SK-N-SH (cell line): Measurements from ENCODE around the gene GXYLT2. TPM values are rescaled to one million over a fixed set of nuclear protein-coding genes. Genes with fewer than 3 reads are reported as not detected.

Experiments used
- CTCF ChIA-PET: fragments of 300-600, 350-600 bp; formaldehyde crosslinking; extraction: SDS; loops from one replicate; lab custom pipeline; 2021; lab: Yijun Ruan, JAX
- POLR2A ChIA-PET: fragments of 350-600 bp; sonication (Branson Sonifier 250); formaldehyde crosslinking; extraction: SDS; loops from one replicate; lab custom pipeline; 2020; ENCODE audit warnings: antibody characterized with exemption, inconsistent platforms; lab: Yijun Ruan, JAX
- DNase-seq: peaks from one replicate; pipeline ENCODE4 v3.0.0; 2012
- H2AFZ ChIP-seq: fragments of 200-600 bp; sonication (generic); 2 replicates; pipeline ENCODE4 v1.8.1; 2016; ENCODE audit warnings: antibody characterized with exemption, mild to moderate bottlenecking, low read depth
- H3F3A ChIP-seq: fragments of 200-600 bp; sonication (generic); replicated peaks from 2 replicates; pipeline ENCODE3; 2016; ENCODE audit warnings: antibody characterized with exemption, mild to moderate bottlenecking; ENCODE audit not compliant: insufficient read depth
- H3K27ac ChIP-seq, 2 experiments: fragments of 200-500 bp in 1 of 2; fragments of 200-600 bp in 1 of 2; sonication (Bioruptor generic) in 1 of 2; sonication (generic), shearing (Covaris generic) in 1 of 2; 2 replicates each; pipeline versions ENCODE4 v1.5.1 to v1.6.1; 2014 to 2016; ENCODE audit warnings: low read depth in 2 of 2, inconsistent platforms in 1 of 2, low read length in 1 of 2, mild to moderate bottlenecking in 1 of 2, mixed read lengths in 1 of 2
- H3K27me3 ChIP-seq: fragments of 200-600 bp; sonication (generic), shearing (Covaris generic); 2 replicates; pipeline ENCODE4 v1.6.1; 2016; ENCODE audit warnings: mixed run types; ENCODE audit not compliant: insufficient read depth
- H3K36me3 ChIP-seq, 2 experiments: fragments of 200-500 bp in 1 of 2; fragments of 200-600 bp in 1 of 2; sonication (Bioruptor generic) in 1 of 2; sonication (generic) in 1 of 2; replicated peaks in 1 of 2; 2 replicates each; pipeline versions ENCODE3 to v1.5.1; 2014 to 2016; ENCODE audit warnings: low read length in 1 of 2, mild to moderate bottlenecking in 1 of 2; ENCODE audit not compliant: insufficient read depth in 2 of 2, control insufficient read depth in 1 of 2
- H3K4me1 ChIP-seq, 2 experiments: fragments of 200-500 bp in 1 of 2; fragments of 200-600 bp in 1 of 2; sonication (Bioruptor generic) in 1 of 2; sonication (generic), shearing (Covaris generic) in 1 of 2; 2 replicates each; pipeline versions ENCODE4 v1.5.1 to v1.6.1; 2014 to 2016; ENCODE audit warnings: low read depth in 1 of 2, low read length in 1 of 2, mixed run types in 1 of 2; ENCODE audit not compliant: insufficient read depth in 2 of 2, control insufficient read depth in 1 of 2
- H3K4me2 ChIP-seq: fragments of 200-600 bp; sonication (generic), shearing (Covaris generic); 2 replicates; pipeline ENCODE4 v1.6.1; 2017; ENCODE audit warnings: mixed run types
- H3K4me3 ChIP-seq, 2 experiments: fragments of 200-500 bp in 1 of 2; fragments of 200-600 bp in 1 of 2; sonication (Bioruptor generic) in 1 of 2; sonication (generic), shearing (Covaris generic) in 1 of 2; 2 replicates each; pipeline versions ENCODE4 v1.5.1 to v1.8.1; 2014 to 2016; ENCODE audit warnings: low read depth in 2 of 2, inconsistent platforms in 1 of 2, low read length in 1 of 2, mild to moderate bottlenecking in 1 of 2, mixed read lengths in 1 of 2, moderate library complexity in 1 of 2
- H3K79me2 ChIP-seq: fragments of 200-600 bp; sonication (generic); 2 replicates; pipeline ENCODE4 v1.8.1; 2017; ENCODE audit warnings: mild to moderate bottlenecking; ENCODE audit not compliant: insufficient read depth
- H3K9ac ChIP-seq: fragments of 200-600 bp; sonication (generic); 2 replicates; pipeline ENCODE4 v1.6.1; 2017; ENCODE audit warnings: mixed run types
- H3K9me2 ChIP-seq: fragments of 200-600 bp; sonication (generic); 2 replicates; pipeline ENCODE4 v1.6.1; 2017; ENCODE audit warnings: mixed run types
- H3K9me3 ChIP-seq: fragments of 200-600 bp; sonication (generic); 2 replicates; pipeline ENCODE4 v1.6.1; 2017; ENCODE audit warnings: mixed run types, mild to moderate bottlenecking, moderate library complexity
- H4K20me1 ChIP-seq: fragments of 200-600 bp; sonication (generic); 2 replicates; pipeline ENCODE4 v1.6.1; 2017; ENCODE audit warnings: mild to moderate bottlenecking, mixed run types; ENCODE audit not compliant: insufficient read depth
- EP300 ChIP-seq, 2 experiments: IDR thresholded peaks; 2 replicates each; pipeline versions ENCODE4 v1.4.0 to v1.6.1; 2012; ENCODE audit warnings: borderline replicate concordance in 1 of 2, low read depth in 1 of 2, low read length in 1 of 2
- EZH2phosphoT487 ChIP-seq: fragments of 200-600 bp; sonication (generic); IDR thresholded peaks from 2 replicates; pipeline ENCODE4 v1.6.1; 2017; ENCODE audit warnings: low read depth, mixed run types, mild to moderate bottlenecking, antibody characterized with exemption, moderate library complexity, borderline replicate concordance
- FOSL2 ChIP-seq: IDR thresholded peaks from 2 replicates; pipeline ENCODE4 v1.4.0; 2012; ENCODE audit warnings: low read depth, mild to moderate bottlenecking, moderate library complexity, borderline replicate concordance
- FOXJ3 ChIP-seq: sonication (generic); formaldehyde crosslinking; IDR thresholded peaks from 2 replicates; pipeline ENCODE4 v1.5.1; 2020; ENCODE audit warnings: mild to moderate bottlenecking, missing genetic modification reagents
- GABPA ChIP-seq: IDR thresholded peaks from 2 replicates; pipeline ENCODE4 v1.4.0; 2012; ENCODE audit warnings: low read depth, mild to moderate bottlenecking
- MEF2A ChIP-seq: IDR thresholded peaks from 2 replicates; pipeline ENCODE4 v1.4.0; 2012; ENCODE audit warnings: low read depth, borderline replicate concordance
- MXI1 ChIP-seq: IDR thresholded peaks from 2 replicates; pipeline ENCODE4 v1.6.1; 2012; ENCODE audit warnings: mild to moderate bottlenecking, low read depth, low read length, improper control_type of control experiment
- POLR2AphosphoS5 ChIP-seq: IDR thresholded peaks from 2 replicates; pipeline ENCODE4 v1.6.1; 2012; ENCODE audit warnings: low read depth, low read length
- SMC3 ChIP-seq: IDR thresholded peaks from 2 replicates; pipeline ENCODE4 v1.6.1; 2012; ENCODE audit warnings: low read depth, low read length, improper control_type of control experiment
- TEAD4 ChIP-seq: IDR thresholded peaks from 2 replicates; pipeline ENCODE4 v1.4.0; 2012; ENCODE audit warnings: mild to moderate bottlenecking, borderline replicate concordance; ENCODE audit not compliant: insufficient read depth
- WGBS: methylation state at CpG from one replicate; pipeline ENCODE4 v1.1.6; 2017; ENCODE audit warnings: low lambda C conversion rate; 5-methylcytosine and 5-hydroxymethylcytosine counted together
- polyA plus RNA-seq, 3 experiments: library from polyadenylated mRNA; depleted of rRNA; stranded (reverse); fragments of >200 nt; gene quantifications; 2 replicates each; pipeline ENCODE4 v1.2.3, GENCODE V29; 2012
- TF ChIP-seq, protein P1 (sequence below): fragments of 200-600 bp; sonication (generic); IDR thresholded peaks from 2 replicates; pipeline ENCODE4 v1.6.1; 2017; ENCODE audit warnings: antibody characterized with exemption, mild to moderate bottlenecking, moderate library complexity
- TF ChIP-seq, protein P2 (sequence below): IDR thresholded peaks from 2 replicates; pipeline ENCODE4 v1.4.0; 2012; ENCODE audit warnings: low read depth, borderline replicate concordance
- TF ChIP-seq, protein P3 (sequence below): IDR thresholded peaks from 2 replicates; pipeline ENCODE4 v1.4.0; 2012; ENCODE audit warnings: low read depth, borderline replicate concordance
- TF ChIP-seq, protein P4 (sequence below): fragments of 150-350 bp; IDR thresholded peaks from 2 replicates; pipeline ENCODE4 v1.6.1; 2017; ENCODE audit warnings: antibody characterized with exemption, low read length, low read depth, borderline replicate concordance
- TF ChIP-seq, protein P5 (sequence below): fragments of 150-350 bp; IDR thresholded peaks from 2 replicates; pipeline ENCODE4 v1.6.1; 2016; ENCODE audit warnings: mild to moderate bottlenecking, low read depth, low read length

Gene GXYLT2
- polyA plus RNA-seq, 1 of the 3 experiments (the other 2 are of a cell fraction), result 9.1 TPM

DNA sequence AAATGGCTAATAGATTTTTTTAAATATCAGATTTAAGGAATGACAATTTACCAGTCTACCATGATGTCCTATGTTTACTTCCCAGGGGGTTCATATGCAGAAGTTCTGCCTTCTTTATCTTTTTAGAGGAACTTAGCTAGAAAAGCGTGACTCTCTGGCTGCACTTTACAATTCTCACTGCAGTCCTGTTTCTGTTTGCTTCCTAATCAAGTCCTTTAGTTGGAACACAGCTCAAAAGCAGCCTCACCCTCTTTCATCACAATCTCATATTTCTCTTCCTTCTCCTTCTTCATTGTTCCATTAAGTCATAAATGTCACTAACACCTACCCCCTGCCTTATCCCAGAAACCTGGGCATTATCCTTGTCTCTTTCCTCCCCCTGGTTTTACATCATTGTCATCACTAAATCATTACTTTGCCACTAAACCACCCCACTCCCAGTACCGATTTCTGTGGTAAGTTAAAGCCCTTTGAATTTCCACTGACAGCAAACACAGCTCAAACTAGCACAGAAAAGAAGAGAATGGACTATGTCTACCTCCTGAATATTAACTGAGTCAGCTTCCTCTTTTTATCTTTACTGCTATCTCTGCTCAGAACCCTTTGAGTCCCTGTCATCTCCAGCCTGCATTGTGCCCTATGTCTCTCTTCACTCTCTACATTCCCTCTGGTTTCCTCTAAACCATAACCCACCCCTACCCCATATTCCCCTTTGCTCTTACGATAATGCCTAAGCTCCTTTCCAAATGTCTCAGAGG, 94.9 kb downstream of the GXYLT2 start:
- Histone ChIP-seq H2AFZ (no peak overlapping the region), H3K9ac (no peak overlapping the region), H3F3A (no peaks in the 10 kb centered on the region), H3K36me3 (no peaks in the 10 kb centered on the region), H3K4me1 (no peaks in the 10 kb centered on the region), H3K4me2 (no peak overlapping the region), H3K4me3 (no peak overlapping the region), H3K27ac (no peak overlapping the region), H3K9me3 (0 out of 2 replicates have a peak, but pooled peaks cover 7% of the 10 kb centered on the region), H4K20me1 (no peaks in the 10 kb centered on the region), H3K79me2 (no peaks in the 10 kb centered on the region), H3K9me2 (no peaks in the 10 kb centered on the region), H3K27me3 (no peaks in the 10 kb centered on the region)
- POLR2A ChIA-PET, result no interaction called here
- CTCF ChIA-PET, result interaction anchor here (1.5 kb wide), 1 partner anchor 14 kb away, joined by 5 read pairs; the partner anchor contains the start of gene PPP4R2
- 83% methylated on average over 3 of the region's 3 CpGs for WGBS
- no peak for DNase-seq
- TF ChIP-seq, protein P1, sequence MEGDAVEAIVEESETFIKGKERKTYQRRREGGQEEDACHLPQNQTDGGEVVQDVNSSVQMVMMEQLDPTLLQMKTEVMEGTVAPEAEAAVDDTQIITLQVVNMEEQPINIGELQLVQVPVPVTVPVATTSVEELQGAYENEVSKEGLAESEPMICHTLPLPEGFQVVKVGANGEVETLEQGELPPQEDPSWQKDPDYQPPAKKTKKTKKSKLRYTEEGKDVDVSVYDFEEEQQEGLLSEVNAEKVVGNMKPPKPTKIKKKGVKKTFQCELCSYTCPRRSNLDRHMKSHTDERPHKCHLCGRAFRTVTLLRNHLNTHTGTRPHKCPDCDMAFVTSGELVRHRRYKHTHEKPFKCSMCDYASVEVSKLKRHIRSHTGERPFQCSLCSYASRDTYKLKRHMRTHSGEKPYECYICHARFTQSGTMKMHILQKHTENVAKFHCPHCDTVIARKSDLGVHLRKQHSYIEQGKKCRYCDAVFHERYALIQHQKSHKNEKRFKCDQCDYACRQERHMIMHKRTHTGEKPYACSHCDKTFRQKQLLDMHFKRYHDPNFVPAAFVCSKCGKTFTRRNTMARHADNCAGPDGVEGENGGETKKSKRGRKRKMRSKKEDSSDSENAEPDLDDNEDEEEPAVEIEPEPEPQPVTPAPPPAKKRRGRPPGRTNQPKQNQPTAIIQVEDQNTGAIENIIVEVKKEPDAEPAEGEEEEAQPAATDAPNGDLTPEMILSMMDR, result no peak
- TF ChIP-seq FOSL2 (no peak), SMC3 (no peak)

DNA sequence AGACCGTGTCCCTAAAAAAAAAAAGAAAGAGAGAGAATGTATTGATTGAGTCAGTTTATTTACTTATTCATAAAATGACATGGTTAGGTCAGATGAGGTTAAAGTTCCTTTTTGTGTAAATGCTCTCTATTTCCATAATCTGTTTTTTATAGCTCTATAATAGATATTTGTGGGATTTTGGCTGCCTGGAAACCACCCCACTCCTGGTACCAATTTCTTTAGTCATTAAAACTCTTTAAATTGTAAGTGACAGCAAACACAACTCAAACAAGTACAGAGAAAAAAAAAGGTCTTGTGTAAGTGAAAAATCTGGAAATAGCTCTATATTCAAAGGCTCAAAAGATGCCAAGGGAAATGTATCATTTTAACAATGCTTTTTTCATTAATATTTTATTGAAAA, 97.7 kb downstream of the GXYLT2 start:
- ChIA-PET CTCF (no interaction called here), POLR2A (no interaction called here)
- WGBS, result 77% methylated on average over 1 of the region's 1 CpG
- no peaks in the 10 kb centered on the region for H3K4me1 ChIP-seq
- H3F3A ChIP-seq, result no peaks in the 10 kb centered on the region
- H3K27ac ChIP-seq, result no peak overlapping the region
- 0 out of 2 replicates have a peak, but pooled peaks cover 7% of the 10 kb centered on the region for H3K9me3 ChIP-seq
- H3K36me3 ChIP-seq, result no peaks in the 10 kb centered on the region
- no peaks in the 10 kb centered on the region for H3K9me2 ChIP-seq
- no peaks in the 10 kb centered on the region for H4K20me1 ChIP-seq
- H3K9ac ChIP-seq, result no peak overlapping the region
- no peak overlapping the region for H3K4me2 ChIP-seq
- no peak overlapping the region for H3K4me3 ChIP-seq
- no peak overlapping the region for H2AFZ ChIP-seq
- H3K79me2 ChIP-seq, result no peaks in the 10 kb centered on the region
- no peaks in the 10 kb centered on the region for H3K27me3 ChIP-seq
- TF ChIP-seq MEF2A (no peak), GABPA (no peak), EZH2phosphoT487 (no peak), EP300 (IDR thresholded peaks at IDR 0.05; ENCODE audit: borderline replicate concordance in 1 of 2, low read depth in 1 of 2, low read length in 1 of 2) (no peak), TEAD4 (no peak), POLR2AphosphoS5 (no peak), MXI1 (no peak), FOSL2 (no peak), FOXJ3 (CRISPR knock-in tag) (no peak)
- TF ChIP-seq, protein P1, result no peak
- TF ChIP-seq, protein P2, sequence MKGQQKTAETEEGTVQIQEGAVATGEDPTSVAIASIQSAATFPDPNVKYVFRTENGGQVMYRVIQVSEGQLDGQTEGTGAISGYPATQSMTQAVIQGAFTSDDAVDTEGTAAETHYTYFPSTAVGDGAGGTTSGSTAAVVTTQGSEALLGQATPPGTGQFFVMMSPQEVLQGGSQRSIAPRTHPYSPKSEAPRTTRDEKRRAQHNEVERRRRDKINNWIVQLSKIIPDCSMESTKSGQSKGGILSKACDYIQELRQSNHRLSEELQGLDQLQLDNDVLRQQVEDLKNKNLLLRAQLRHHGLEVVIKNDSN, result no peak
- TF ChIP-seq, protein P3, sequence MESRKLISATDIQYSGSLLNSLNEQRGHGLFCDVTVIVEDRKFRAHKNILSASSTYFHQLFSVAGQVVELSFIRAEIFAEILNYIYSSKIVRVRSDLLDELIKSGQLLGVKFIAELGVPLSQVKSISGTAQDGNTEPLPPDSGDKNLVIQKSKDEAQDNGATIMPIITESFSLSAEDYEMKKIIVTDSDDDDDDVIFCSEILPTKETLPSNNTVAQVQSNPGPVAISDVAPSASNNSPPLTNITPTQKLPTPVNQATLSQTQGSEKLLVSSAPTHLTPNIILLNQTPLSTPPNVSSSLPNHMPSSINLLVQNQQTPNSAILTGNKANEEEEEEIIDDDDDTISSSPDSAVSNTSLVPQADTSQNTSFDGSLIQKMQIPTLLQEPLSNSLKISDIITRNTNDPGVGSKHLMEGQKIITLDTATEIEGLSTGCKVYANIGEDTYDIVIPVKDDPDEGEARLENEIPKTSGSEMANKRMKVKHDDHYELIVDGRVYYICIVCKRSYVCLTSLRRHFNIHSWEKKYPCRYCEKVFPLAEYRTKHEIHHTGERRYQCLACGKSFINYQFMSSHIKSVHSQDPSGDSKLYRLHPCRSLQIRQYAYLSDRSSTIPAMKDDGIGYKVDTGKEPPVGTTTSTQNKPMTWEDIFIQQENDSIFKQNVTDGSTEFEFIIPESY, result no peak
- TF ChIP-seq, protein P4, sequence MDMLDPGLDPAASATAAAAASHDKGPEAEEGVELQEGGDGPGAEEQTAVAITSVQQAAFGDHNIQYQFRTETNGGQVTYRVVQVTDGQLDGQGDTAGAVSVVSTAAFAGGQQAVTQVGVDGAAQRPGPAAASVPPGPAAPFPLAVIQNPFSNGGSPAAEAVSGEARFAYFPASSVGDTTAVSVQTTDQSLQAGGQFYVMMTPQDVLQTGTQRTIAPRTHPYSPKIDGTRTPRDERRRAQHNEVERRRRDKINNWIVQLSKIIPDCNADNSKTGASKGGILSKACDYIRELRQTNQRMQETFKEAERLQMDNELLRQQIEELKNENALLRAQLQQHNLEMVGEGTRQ, result no peak
- TF ChIP-seq, protein P5, sequence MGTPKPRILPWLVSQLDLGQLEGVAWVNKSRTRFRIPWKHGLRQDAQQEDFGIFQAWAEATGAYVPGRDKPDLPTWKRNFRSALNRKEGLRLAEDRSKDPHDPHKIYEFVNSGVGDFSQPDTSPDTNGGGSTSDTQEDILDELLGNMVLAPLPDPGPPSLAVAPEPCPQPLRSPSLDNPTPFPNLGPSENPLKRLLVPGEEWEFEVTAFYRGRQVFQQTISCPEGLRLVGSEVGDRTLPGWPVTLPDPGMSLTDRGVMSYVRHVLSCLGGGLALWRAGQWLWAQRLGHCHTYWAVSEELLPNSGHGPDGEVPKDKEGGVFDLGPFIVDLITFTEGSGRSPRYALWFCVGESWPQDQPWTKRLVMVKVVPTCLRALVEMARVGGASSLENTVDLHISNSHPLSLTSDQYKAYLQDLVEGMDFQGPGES, result no peak
- TF ChIP-seq, all 33 proteins: peak for 0
- no peak for DNase-seq
